K562 (cell line): Measurements from ENCODE around the gene FOXS1. TPM values are rescaled to one million over a fixed set of nuclear protein-coding genes. Genes with fewer than 3 reads are reported as not detected.

Experiments
- ATF7 ChIP-seq: fragments of 450-650 bp; IDR thresholded peaks from 2 replicates; pipeline ENCODE4 v1.7.1; 2014; ENCODE audit warnings: mild to moderate bottlenecking, moderate library complexity
- NR2C1 ChIP-seq, 2 experiments: fragments of 450-650 bp; IDR thresholded peaks; 2 replicates each; pipeline ENCODE4 v1.6.1; 2017; ENCODE audit warnings: mild to moderate bottlenecking in 2 of 2, antibody characterized with exemption in 1 of 2, inconsistent platforms in 1 of 2, missing compliant biosample characterization in 1 of 2, missing genetic modification characterization in 1 of 2
- RBM25 ChIP-seq: fragments of 200-400 bp; formaldehyde crosslinking; IDR thresholded peaks from 2 replicates; pipeline ENCODE4 v1.6.1; 2018; ENCODE audit warnings: low read length, low read depth, moderate library complexity; ENCODE audit not compliant: severe bottlenecking
- SOX6 ChIP-seq: fragments of 450-650 bp; IDR thresholded peaks from 2 replicates; pipeline ENCODE4 v1.6.1; 2014; ENCODE audit warnings: mild to moderate bottlenecking
- STAG1 ChIP-seq: sonication (generic); formaldehyde crosslinking; IDR thresholded peaks from 2 replicates; pipeline ENCODE4 v1.5.0; 2020; ENCODE audit warnings: missing genetic modification reagents, borderline replicate concordance
- ZBTB7A ChIP-seq: IDR thresholded peaks from 2 replicates; pipeline ENCODE4 v1.6.1; 2011; ENCODE audit warnings: low read depth, mild to moderate bottlenecking, low read length, moderate library complexity, borderline replicate concordance; ENCODE audit not compliant: control insufficient read depth
- polyA plus RNA-seq, 8 experiments: library from polyadenylated mRNA; depleted of rRNA in 4 of 8; stranded (reverse) in 5 of 8; unstranded in 3 of 8; fragments of >200 nt; fragmentation: Nextera tagmentation in 2 of 8; fragmentation: Illumina TruSeq in 1 of 8; extraction: Ambion mirVana in 2 of 8; extraction: Trizol in 1 of 8; gene quantifications; 2 replicates each; pipeline versions ENCODE4 v1.2.1 to v1.2.3, GENCODE V29; 2011 to 2014; ENCODE audit warnings: inconsistent platforms in 1 of 8, missing spikeins in 1 of 8
- total RNA-seq, 7 experiments: library from RNA; depleted of rRNA in 6 of 7; stranded (reverse); fragments of >200 nt in 6 of 7; fragmentation: Illumina TruSeq in 2 of 7; extraction: Trizol in 2 of 7; gene quantifications; 2 replicates each; pipeline versions ENCODE4 v1.2.1 to v1.2.3, GENCODE V29; 2011 to 2021; ENCODE audit warnings: low replicate concordance in 1 of 7
- TF ChIP-seq, protein P1 (sequence below), 3 experiments: IDR thresholded peaks in 2 of 3; conservative IDR thresholded peaks in 1 of 3; 2 replicates each; pipeline ENCODE4 v1.5.1; 2011 to 2012; ENCODE audit warnings: low read length in 3 of 3, mild to moderate bottlenecking in 3 of 3, control low read depth in 2 of 3, improper control_type of control experiment in 1 of 3, inconsistent platforms in 1 of 3, low read depth in 1 of 3, mixed read lengths in 1 of 3, moderate library complexity in 1 of 3; ENCODE audit not compliant: insufficient read depth in 2 of 3

Gene FOXS1
- total and polyA plus RNA-seq, 9 of the 15 experiments (the other 6 are each of a cell fraction or from before 2014, with no cell fraction given): not detected

DNA sequence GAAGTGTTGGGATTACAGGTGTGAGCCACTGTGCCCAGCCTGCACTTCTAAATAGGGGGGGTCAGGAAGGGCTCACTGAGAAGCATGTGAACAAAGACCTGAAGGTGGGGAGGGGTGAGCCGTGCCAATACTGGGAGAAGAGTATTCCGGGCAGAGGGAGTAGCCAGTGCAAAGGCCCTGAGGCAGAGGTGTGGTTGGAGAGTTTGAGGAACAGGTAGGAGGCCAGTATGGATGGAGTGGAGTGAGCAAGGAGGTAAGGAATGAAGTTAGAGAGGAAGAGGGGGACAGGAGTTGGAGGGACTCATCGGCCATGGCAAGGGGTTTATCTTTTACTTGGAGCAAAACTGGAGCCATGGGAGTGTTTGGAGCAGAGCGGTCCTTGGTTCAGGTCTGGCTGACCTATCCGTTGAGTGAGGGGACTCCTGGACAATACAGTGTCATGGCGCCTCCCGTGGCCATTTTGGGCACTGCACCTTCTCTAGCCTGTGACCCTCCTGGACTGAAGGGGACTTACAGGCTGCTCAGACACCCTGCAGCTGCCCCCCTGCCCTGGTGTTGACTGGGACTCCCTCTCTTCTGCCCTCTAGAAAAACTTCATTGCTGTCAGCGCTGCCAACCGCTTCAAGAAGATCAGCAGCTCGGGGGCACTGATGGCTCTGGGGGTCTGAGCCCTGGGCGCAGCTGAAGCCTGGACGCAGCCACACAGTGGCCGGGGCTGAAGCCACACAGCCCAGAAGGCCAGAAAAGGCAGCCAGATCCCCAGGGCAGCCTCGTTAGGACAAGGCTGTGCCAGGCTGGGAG is 12.1 kb downstream of the FOXS1 start (continued):
- TF ChIP-seq, protein P1, sequence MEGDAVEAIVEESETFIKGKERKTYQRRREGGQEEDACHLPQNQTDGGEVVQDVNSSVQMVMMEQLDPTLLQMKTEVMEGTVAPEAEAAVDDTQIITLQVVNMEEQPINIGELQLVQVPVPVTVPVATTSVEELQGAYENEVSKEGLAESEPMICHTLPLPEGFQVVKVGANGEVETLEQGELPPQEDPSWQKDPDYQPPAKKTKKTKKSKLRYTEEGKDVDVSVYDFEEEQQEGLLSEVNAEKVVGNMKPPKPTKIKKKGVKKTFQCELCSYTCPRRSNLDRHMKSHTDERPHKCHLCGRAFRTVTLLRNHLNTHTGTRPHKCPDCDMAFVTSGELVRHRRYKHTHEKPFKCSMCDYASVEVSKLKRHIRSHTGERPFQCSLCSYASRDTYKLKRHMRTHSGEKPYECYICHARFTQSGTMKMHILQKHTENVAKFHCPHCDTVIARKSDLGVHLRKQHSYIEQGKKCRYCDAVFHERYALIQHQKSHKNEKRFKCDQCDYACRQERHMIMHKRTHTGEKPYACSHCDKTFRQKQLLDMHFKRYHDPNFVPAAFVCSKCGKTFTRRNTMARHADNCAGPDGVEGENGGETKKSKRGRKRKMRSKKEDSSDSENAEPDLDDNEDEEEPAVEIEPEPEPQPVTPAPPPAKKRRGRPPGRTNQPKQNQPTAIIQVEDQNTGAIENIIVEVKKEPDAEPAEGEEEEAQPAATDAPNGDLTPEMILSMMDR (IDR thresholded peaks at IDR 0.05 in 2 of 3, conservative IDR thresholded peaks at IDR 0.05 in 1 of 3; ENCODE audit: insufficient read depth in 2 of 3, low read depth in 1 of 3, low read length in 3 of 3): peak; percentile 85 to 95 (median 86)
- TF ChIP-seq STAG1 (peak; percentile 70; the same call in 1 of the 2 replicates), RBM25 (peak; percentile 71), ZBTB7A (peak; percentile 30; the same call in 1 of the 2 replicates), SOX6 (no peak), NR2C1 (IDR thresholded peaks at IDR 0.05) (no peak), NR2C1 (tag; IDR thresholded peaks at IDR 0.05) (no peak), ATF7 (no peak)
